Uterus (tissue), 4 donors: ENCODE results near the gene CAPN15. TPM values are rescaled to one million over a fixed set of nuclear protein-coding genes. Genes with fewer than 3 reads are reported as not detected.

Experiments used
- DNase-seq, 2 donors: peaks; one replicate each; pipeline ENCODE4 v3.0.0-alpha.2; 2019 to 2020
- H3K27ac ChIP-seq, 2 donors: fragments of 200-600 bp; sonication (generic); 1 replicate in 1 of 2; 2 replicates in 1 of 2; pipeline ENCODE4 v1.5.1; 2016 to 2018
- H3K27me3 ChIP-seq, 2 donors: fragments of 200-600 bp; sonication (generic); one replicate each; pipeline ENCODE4 v1.5.1; 2018 to 2019; ENCODE audit warnings: control low read depth in 1 of 2
- H3K36me3 ChIP-seq, 2 donors: fragments of 200-600 bp; sonication (generic); one replicate each; pipeline ENCODE4 v1.5.1; 2019; ENCODE audit warnings: control low read depth in 1 of 2
- H3K4me1 ChIP-seq, 2 donors: fragments of 200-600 bp; sonication (generic); one replicate each; pipeline ENCODE4 v1.5.1; 2018 to 2019; ENCODE audit warnings: control low read depth in 1 of 2
- H3K4me3 ChIP-seq, 2 donors: fragments of 200-600 bp; sonication (generic); 1 replicate in 1 of 2; 2 replicates in 1 of 2; pipeline ENCODE4 v1.5.1; 2018 to 2019; ENCODE audit warnings: mild to moderate bottlenecking in 1 of 2
- H3K9me3 ChIP-seq, 2 donors: fragments of 200-600 bp; sonication (generic); one replicate each; pipeline ENCODE4 v1.5.1; 2019; ENCODE audit warnings: control low read depth in 1 of 2
- POLR2A ChIP-seq, 2 donors: fragments of 450-650 bp; IDR thresholded peaks; one replicate each; pipeline ENCODE4 v1.6.1; 2016; ENCODE audit warnings: antibody characterized with exemption in 2 of 2, mild to moderate bottlenecking in 1 of 2, moderate library complexity in 1 of 2
- intact Hi-C: fragments of 100-400 bp; cut with DNase I; formaldehyde crosslinking; loops from one replicate; pipeline ENCODE4 v1.15.1; 2023; ENCODE audit warnings: low total_unique reads
- total RNA-seq, 4 donors: library from RNA; depleted of rRNA in 3 of 4; stranded (reverse); fragments of >200 nt in 3 of 4; gene quantifications; one replicate each; pipeline versions ENCODE4 v1.1.0 to v1.2.4, GENCODE V29; 2014 to 2023
- TF ChIP-seq, protein P1 (sequence below), 4 experiments: fragments of 200-600 bp in 2 of 4; fragments of 450-650 bp in 2 of 4; sonication (generic) in 2 of 4; IDR thresholded peaks; one replicate each; pipeline ENCODE4 v1.5.1; 2016 to 2019; ENCODE audit warnings: antibody characterized with exemption in 4 of 4, mild to moderate bottlenecking in 2 of 4, moderate library complexity in 1 of 4
- donor health status: DM: yes; HTN: yes; CAD: no.

Gene CAPN15
- total RNA-seq, 4 donors from 2014 or later: 7.9 to 37.3 (median 19.3) TPM

DNA sequence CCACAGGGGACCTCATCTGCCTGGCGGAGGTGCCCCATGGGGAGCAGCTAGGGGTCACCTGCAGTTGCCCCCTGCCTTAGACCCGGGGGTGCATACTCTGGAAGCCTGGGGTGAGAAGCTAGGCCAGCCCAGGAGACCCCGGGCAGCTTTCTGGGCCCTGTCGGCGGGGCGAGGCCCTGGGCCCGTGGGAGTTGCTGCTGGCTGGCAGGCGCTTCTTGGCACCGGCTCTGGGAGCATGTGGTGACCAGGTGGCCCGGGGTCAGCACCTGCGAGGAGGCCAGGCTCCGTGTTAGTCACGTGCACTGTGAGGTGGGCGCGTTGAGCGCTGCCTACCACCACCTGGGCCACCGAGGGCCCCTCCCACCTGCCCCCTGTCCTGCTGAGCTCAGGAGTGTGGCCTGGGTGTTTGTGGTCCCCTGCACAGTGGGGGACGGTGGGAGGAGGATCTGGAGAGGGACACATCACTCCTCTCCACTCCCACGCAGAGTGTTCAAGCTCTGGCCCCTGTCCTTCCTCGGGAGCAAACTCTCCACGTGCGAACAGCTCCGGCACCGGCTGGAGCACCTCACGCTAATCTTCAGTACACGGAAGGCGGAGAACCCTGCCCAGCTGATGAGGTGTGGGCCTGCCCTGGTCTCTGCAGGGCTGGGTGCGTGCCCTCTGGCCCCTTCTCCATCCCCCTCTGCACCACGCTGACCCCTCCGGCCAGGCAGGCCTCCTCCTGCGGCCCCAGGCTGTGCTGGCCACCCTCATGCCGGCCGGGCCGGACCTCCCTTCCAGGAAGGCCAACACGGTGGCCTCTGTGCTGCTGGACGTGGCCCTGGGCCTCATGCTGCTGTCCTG is 48.1 kb downstream of the CAPN15 start:
- no peaks in the 10 kb centered on the region for H3K9me3 ChIP-seq
- H3K4me3 ChIP-seq: no peak overlapping the region
- H3K27ac ChIP-seq: no peak overlapping the region
- no peaks in the 10 kb centered on the region for H3K36me3 ChIP-seq
- TF ChIP-seq POLR2A (IDR thresholded peaks at IDR 0.05): no peak
- TF ChIP-seq, protein P1, sequence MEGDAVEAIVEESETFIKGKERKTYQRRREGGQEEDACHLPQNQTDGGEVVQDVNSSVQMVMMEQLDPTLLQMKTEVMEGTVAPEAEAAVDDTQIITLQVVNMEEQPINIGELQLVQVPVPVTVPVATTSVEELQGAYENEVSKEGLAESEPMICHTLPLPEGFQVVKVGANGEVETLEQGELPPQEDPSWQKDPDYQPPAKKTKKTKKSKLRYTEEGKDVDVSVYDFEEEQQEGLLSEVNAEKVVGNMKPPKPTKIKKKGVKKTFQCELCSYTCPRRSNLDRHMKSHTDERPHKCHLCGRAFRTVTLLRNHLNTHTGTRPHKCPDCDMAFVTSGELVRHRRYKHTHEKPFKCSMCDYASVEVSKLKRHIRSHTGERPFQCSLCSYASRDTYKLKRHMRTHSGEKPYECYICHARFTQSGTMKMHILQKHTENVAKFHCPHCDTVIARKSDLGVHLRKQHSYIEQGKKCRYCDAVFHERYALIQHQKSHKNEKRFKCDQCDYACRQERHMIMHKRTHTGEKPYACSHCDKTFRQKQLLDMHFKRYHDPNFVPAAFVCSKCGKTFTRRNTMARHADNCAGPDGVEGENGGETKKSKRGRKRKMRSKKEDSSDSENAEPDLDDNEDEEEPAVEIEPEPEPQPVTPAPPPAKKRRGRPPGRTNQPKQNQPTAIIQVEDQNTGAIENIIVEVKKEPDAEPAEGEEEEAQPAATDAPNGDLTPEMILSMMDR (IDR thresholded peaks at IDR 0.05): no peak
- no peak for DNase-seq
- intact Hi-C loops: loop anchor here (10.0 kb wide), 1 partner anchor 89 kb away; the partner anchor contains the start of gene RHOT2
- H3K27me3 ChIP-seq: no peaks in the 10 kb centered on the region
- H3K4me1 ChIP-seq: no peaks in the 10 kb centered on the region

DNA sequence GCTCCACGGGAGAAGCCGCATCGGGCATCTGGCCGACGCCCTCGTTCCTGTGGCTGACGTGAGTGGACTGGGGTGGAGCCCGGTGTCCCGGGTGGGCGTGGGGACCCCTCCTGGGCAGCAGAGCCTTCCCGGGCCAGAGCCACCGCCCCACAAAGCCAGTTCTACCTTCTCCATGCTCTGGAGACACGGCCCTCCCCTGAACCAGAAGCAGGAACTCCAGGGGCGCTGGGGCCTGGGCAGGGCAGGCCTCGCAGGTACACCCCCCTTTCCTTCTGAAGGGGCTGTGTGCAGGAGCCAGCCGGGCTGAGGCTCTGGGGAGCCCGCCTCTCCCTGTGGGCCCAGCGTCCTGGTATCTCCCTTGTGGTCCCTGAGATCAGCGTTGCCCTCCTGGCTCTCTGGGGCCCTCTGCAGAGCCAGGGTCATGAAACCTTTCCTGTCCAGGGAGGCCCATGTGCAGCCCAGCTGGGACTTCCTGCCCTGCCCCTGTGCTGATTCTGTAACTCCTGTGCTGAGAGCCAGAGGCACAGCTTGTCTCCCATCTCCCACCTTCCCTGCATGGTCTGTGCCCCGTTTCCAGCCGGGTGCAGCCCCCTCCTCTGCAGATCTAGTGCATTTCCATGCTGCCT is 48.8 kb downstream of the CAPN15 start:
- no peak for DNase-seq
- Histone ChIP-seq H3K4me3 (no peak overlapping the region), H3K4me1 (no peaks in the 10 kb centered on the region), H3K36me3 (no peaks in the 10 kb centered on the region), H3K9me3 (no peaks in the 10 kb centered on the region), H3K27me3 (no peaks in the 10 kb centered on the region), H3K27ac (no peak overlapping the region)
- no peak for TF ChIP-seq POLR2A (IDR thresholded peaks at IDR 0.05)
- TF ChIP-seq, protein P1 (IDR thresholded peaks at IDR 0.05): no peak
- intact Hi-C loops: loop anchor here (10.0 kb wide), 1 partner anchor 88 kb away; the partner anchor contains the start of gene RHOT2

DNA sequence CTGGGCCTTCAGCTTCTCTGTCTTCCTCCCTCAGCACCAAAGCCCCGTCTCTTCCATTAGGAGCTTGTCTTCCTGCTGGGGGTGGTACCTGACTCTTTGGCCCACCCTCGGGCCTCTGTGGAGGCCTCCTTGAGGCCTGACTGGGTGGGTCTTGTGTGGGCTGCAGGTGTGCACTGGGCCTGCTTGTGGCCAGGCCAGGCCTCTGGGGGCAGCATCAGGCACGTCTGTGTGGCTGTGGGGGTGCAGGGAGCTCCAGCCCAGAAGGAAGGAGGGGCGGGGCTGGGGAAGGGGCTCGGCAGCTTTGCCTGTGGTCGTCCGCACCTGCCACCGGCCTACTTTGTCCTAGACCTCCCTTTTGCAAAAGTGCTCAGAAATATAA is 49.3 kb downstream of the CAPN15 start:
- DNase-seq: no peak
- H3K27ac ChIP-seq: no peak overlapping the region
- intact Hi-C loops: loop anchor here (10.0 kb wide), 1 partner anchor 88 kb away; the partner anchor contains the start of gene RHOT2
- no peaks in the 10 kb centered on the region for H3K27me3 ChIP-seq
- H3K9me3 ChIP-seq: no peaks in the 10 kb centered on the region
- no peak for TF ChIP-seq POLR2A (IDR thresholded peaks at IDR 0.05)
- TF ChIP-seq, protein P1 (IDR thresholded peaks at IDR 0.05): no peak
- no peak overlapping the region for H3K4me3 ChIP-seq
- no peaks in the 10 kb centered on the region for H3K36me3 ChIP-seq
- no peaks in the 10 kb centered on the region for H3K4me1 ChIP-seq

DNA sequence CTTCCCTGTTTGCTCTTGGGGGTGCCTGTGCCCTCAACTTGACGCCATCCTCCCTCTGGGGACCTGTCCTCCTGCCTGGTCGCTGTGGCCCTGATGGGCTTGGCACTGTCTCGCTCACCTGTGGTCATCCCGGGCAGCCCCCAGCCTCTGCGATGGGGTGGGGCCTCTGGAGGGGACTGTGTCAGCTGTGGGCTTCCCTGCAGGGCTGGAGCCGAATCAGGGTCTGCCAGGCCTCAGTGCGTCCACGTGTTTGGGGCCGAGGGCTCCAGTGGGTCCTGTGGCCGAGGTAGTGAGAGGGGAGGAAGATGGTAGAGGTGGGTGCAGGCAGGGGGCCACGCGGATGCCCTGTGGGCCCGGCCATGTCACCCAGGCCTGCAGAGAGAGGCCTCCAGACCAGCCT is 50.3 kb downstream of the CAPN15 start:
- H3K27ac ChIP-seq: no peak overlapping the region
- no peak overlapping the region for H3K4me3 ChIP-seq
- DNase-seq: no peak
- H3K27me3 ChIP-seq: no peaks in the 10 kb centered on the region
- intact Hi-C loops: loop anchor here (10.0 kb wide), 1 partner anchor 87 kb away; the partner anchor contains the start of gene RHOT2
- no peaks in the 10 kb centered on the region for H3K36me3 ChIP-seq
- no peak for TF ChIP-seq POLR2A (IDR thresholded peaks at IDR 0.05)
- TF ChIP-seq, protein P1 (IDR thresholded peaks at IDR 0.05): no peak
- no peaks in the 10 kb centered on the region for H3K4me1 ChIP-seq
- no peaks in the 10 kb centered on the region for H3K9me3 ChIP-seq
